NCI-H1436 (cell line): ENCODE measurements around the gene CD72.

ENCODE experiments used
- DNase-seq: peaks from one replicate; lab custom pipeline; 2025; lab: John Stamatoyannopoulos, UW

The CD72 gene, protein sequence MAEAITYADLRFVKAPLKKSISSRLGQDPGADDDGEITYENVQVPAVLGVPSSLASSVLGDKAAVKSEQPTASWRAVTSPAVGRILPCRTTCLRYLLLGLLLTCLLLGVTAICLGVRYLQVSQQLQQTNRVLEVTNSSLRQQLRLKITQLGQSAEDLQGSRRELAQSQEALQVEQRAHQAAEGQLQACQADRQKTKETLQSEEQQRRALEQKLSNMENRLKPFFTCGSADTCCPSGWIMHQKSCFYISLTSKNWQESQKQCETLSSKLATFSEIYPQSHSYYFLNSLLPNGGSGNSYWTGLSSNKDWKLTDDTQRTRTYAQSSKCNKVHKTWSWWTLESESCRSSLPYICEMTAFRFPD

DNA sequence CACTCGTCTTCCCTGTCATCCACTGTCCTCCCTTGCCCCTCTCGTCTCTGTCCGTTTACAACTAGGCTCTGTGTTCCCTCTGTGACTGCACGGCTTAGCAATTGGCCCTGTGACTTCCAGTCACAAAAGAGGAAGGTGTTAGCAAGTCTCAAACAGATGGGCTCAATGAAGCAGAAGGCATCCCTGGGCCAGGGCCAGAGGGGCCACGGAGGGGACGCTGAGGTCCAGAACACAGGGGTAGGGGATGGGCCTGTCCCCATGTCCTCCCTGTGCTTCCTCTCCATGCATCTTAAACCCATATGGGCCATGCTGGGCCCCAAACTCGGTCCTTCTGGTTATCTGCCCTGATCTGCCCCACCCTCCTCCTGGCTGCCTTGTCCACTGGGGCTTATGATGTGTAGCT is at the start of gene CD72:
CD72 (minus strand) TSS at position 89 of the 403 bp plus-strand sequence. CDS start 110 bp downstream, outside the sequence.
- DNase-seq, result no peak

GRCh38 chr9:35667939-35668338 is 49.7 kb upstream of the CD72 start:
- DNase-seq, result no peak

- no peak for DNase-seq
Measured at GRCh38 chr9:35666549-35666948, 48.3 kb upstream of the CD72 start.

- DNase-seq, result no peak
Measured at GRCh38 chr9:35666045-35666444, 47.8 kb upstream of the CD72 start.

GRCh38 chr9:35665471-35665818 is 47.2 kb upstream of the CD72 start:
- DNase-seq, result no peak

DNA sequence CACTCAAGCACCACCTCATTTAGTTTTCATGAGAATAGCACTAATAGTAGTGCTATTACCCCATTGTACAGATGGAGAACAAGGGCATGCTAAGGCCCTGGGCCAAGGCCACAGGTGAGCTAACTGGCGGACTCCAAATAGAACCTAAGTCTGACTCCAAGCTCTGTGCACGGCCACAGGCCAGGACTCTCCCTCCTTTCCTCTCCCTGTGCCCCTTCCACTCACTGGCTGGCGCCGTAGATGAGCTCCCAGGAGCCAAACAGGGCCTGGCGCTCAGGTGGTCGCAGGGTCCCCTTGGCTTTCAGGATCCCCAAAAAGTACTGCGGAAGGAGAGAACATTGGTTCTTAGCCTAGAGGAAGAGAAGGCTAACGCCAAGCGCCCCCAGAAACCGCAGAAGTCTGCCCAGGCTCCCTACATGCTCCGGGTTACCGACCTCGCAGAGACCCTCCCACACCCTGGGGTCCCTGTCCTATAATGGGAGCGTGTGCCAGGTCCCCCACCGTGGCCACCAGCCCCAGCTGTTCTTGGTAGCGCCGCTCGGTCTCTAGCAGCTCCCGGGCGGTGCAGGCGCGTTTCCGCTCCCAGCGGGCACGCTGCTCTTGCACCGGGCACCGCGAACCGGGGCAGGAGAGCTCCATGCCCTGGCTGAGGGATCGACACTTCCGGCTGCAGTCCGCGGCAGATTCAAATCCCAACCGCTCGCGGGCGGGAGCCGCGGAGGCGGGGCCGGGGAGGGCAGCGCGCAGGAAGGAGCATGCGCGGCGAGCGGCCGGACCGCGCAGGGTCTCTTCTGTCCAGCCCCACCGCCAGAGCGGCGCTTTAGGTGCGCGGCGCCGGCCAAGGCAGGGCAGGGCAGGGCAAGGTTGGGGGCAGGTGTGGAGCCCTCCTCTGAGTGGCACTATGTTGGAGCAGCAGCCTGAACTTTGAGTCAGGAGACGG is 46.6 kb upstream of the CD72 start, which contains the start of gene ARHGEF39:
ARHGEF39 (minus strand) TSS at position 665 of the 940 bp plus-strand sequence; CDS start at position 639, 26 bp downstream.
- DNase-seq, result peak; percentile 76

- no peak for DNase-seq
Measured at GRCh38 chr9:35662437-35662836, 44.2 kb upstream of the CD72 start.

DNA sequence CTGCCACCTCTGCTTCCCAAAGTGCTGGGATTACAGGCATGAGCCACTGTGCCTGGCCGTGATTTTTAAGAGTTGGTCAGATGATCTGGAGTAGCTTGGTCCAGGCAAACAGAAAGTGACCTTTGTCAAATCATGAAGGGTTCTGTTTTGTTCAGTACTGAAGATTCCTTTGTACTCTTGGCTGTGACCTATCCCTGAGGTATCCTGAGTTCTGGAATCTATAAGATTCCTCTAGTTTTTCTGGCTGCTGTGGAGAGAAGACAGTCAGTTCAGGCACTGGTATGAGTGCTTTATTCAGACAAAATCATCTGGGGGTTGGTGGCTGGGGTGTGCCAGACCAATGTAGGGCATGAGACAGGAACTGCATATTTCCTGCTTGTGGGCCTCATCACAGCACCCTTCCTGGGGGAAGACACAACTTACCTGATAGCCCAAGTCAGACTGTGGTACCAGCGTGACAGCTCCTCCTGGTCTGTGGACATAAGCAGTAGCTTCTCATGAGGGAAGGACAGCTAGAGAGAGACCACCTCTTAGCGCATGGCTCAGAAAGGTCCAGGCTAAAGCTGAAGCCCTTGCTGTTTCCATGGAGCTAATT is 43.6 kb upstream of the CD72 start:
- DNase-seq, result no peak

DNA sequence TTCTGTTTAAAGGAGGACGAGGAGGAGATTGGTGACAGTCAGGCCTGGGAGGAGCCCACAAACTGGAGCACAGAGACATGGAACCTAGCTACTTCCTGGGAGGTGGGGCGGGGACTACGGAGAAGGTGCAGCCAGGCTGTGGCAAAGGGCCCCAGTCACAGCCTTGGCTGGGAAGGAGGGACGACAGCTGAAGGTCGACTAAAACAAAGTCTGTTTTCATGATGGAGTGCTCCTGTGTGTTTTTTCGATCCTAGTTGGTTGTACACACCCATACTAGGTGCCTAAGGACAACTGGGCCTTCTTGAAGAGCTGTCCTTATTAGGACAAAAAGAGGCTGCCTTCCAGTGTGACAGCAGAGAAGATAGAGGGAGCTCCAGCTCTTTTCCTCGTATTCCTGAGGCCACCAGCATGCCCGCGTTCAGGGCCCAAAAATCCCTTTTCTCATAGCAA is 42.8 kb upstream of the CD72 start:
- DNase-seq, result no peak

DNA sequence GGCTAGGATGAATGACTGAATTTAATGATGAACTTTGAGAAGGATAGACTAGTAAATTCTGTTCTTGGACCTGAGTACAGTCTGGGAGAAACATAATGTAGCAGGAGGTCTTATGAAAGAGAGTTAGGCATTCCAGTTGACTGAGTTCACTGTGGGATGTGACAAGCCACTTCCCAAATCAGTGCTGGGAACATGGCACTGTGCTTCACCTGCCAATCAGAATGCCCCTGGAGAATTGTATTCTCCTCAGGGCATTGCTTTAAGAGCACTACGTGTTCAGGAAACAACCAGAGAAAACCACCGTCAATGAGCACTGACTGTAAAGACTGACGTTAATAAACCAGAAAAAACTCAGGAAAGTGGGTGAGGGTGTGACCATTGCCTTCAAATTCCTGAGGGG is 41.1 kb upstream of the CD72 start:
- peak; percentile 35 for DNase-seq

DNA sequence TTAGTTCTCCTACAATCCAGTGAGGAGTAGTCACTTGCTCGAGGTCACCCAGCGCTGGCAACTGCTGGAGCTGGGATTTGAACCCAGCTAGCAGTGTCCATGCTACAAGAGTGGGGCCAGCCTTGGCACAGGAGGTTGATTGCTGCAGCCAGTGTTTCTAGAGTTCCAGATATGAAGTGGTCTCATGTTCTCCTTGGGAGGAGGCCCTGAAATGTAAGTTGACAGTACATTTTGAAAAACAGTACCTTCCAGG is 40.7 kb upstream of the CD72 start:
- DNase-seq, result no peak

- peak; percentile 79 for DNase-seq
Measured at GRCh38 chr9:35658137-35658967, 40.1 kb upstream of the CD72 start, which contains the start of gene CCDC107. TSS of gene CCDC107 (plus strand) at chr9:35658292. CDS start at chr9:35658380, 88 bp downstream.

DNA sequence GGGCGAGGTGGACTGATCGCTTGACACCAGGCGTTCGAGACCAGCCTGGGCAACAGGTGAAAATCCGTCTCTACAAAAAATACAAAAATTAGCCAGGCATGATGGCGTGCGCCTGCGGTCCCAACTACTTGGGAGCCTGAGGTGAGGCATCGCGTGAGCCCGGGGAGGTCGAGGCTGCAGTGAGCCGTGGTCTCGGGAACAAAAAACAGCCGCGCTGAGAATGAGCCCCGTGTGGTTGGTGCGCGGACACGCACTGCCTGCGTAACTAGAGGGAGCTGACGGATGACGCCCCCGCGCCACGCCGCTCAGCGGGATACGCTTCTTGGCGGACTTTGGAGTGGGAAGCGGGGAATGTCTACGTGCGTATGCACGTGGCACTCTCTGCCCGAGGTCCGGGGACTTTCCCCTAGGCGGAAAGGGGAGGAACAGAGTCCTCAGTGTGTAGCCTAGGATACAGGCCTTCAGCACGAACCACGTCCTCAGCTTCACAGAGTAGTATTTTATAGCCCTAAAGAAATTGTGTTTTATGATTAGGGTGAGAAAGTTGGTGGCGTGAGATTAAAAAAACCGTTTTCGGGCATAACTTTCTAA is 39.4 kb upstream of the CD72 start, which contains the start of gene RMRP:
RMRP (minus strand) TSS at position 474 of the 591 bp plus-strand sequence.
- peak; percentile 97 for DNase-seq

DNA sequence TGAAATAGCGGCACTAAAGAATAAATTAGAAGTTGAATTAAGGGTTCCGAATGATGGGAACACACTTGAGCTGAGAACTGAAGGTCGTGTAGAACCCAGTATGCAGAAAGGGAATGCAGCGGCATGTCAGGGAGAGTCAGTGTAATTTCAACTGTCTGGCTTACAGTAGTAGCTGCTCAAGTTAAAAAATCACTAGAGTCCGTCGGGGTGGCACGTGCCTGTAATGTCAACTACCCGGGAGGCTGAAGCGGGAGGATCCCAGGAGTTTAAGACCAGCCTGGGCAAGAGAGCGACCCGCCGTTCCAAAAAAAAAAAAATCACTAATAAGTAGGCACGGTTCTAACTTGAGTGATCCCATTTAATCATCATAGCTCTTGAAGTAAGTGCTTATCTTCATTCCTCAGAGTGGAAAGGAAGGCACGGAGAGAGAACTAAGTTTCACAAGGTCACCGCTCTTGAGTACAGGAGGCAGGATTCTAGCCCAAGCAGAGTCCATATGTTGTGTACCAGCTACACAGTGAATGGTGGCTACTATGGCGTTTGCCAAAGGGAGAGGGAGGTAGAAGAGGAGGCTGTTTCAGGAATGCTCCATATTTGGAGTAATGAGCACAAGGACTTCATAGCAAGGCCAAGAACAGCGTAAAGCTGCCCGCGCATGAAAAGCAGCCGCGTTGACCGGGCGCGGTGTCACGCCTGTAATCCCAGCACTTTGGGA is 38.8 kb upstream of the CD72 start:
- no peak for DNase-seq

DNA sequence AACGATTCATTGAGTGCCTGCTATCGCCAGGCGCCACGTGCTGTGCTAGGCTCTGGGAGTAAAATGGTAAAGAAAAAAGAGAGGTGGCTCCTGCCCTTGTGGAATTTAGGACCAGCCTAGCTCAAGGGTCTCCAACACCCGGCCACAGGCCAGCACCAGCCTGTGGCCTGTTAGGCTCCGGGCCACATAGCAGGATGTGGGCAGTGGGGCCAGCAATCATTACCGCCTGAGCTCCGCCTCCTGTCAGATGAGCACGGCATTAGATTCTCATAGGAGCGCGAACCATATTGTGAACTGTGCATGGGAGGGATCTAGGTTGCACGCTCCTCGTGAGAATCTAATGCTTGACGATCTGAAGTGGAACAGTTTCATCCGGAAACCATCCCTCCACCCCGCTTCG is 38.1 kb upstream of the CD72 start:
- no peak for DNase-seq

- no peak for DNase-seq
Measured at GRCh38 chr9:35653611-35654010, 35.4 kb upstream of the CD72 start.

DNA sequence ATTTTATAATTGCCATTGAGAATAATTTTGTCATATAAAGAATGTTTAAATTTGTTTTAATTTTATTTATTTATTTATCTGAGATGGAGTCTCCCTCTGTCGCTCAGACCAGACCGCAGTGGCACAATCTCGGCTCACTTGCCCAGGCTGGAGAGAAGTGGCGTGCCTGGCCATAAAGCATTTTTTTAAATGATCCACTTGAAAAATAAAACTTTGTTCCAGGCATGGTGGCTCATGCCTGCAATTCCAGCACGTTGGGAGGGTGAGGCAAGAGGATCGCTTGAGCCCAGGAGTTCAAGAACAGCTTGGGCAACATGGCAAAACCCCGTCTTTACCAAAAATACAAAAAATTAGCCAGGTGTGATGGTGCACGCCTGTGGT is 34.6 kb upstream of the CD72 start:
- no peak for DNase-seq

- DNase-seq, result no peak
Measured at GRCh38 chr9:35651956-35652828, 34.0 kb upstream of the CD72 start.

DNA sequence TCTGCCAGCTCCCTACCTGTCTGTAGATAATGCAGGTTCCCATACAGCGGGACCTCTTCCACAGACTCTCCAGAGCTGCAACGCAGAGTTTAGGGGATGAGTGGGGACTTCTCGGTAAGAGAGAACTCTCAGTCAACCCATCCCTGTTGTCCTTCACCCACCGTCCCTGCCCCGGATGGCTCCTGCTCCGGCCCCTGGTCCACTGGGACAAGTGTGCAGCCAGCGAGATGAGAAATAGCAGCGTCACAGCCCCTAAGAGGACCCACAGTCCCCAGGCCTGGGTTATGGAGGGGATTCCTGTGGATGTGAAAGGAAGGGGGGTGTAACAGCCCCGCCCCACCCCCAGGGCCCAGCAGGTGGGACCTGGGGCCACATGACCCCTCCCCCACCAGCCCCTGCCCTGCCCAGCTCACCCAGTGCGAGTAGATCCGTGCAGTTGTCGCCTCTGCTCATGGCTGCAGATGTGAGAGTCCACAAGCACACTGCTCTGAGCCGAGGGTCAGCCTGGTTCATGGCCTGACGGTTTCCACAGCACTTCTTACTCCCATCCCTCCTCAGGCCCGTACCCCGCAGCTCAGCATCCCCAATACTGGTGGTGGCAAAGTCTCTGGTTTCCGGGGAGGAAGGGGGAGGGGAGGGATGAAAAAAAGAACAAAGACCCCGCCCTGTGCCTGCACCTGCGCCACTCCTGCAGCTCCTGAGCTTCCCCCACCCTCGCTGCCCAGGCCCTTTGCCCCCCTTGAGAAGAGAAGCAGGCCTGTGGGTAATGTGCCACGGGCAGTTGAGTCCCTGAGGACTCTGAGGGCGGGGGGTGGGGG is 32.3 kb upstream of the CD72 start, which contains the start of gene SIT1:
SIT1 (minus strand) TSS at position 591 of the 818 bp plus-strand sequence; CDS start at position 513, 78 bp downstream.
- DNase-seq, result peak; percentile 50
